RCC 7860 (cell line): ENCODE results near the gene TRPC6.
"Not testable (repeated sequence)": the region's sequence is repeated elsewhere in the genome, so short reads cannot be mapped to it uniquely, and the experiment has no call there.

Experiments used
- DNase-seq: peaks from one replicate; pipeline ENCODE4 v3.0.0-alpha.2; 2015; ENCODE audit warnings: low spot score
- FAIRE-seq: peaks from 2 replicates; lab custom pipeline; 2012; peaks lifted over from hg19 to GRCh38; lab: Jason Lieb, UNC

TRPC6 gene

DNA sequence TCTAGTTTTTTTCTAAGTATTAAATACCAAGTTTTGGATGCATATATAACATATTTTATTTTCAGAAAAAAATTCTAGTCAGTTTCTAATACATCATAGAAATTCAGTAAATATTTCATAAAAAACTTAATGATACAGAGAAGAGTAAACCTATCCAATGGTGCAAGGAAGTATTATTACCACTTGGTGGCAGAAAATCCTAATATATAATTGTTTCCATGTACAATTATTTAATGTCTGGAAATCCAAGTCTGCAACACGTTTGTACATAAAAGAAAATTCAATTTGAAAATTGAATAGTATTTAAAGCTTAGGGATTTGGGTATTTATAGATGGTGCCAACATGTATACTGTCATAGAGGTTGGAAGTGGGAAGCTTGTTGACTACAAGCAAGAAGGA lies 127.0 kb downstream of the TRPC6 start:
- DNase-seq (no peak), FAIRE-seq (no peak)

DNA sequence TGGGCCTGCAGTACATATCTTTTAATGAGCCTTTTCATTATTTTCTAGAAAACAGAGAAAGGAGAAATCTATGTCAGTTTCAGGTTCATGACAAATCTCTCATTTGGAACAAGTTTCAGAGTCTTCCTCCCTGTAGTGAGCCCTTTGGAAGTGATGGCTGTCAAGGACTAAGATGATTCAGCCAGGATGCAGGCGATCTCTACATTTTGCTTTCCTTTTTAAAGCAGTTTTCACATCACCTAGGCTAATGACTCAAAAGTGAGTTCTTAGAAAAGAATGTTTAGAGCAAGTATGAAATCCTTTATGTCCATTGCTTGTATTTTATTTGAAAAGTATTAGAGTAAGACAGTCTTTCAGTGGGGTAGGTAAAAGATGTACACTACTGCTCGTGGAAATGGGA lies 130.1 kb downstream of the TRPC6 start:
- no peak for FAIRE-seq
- no peak for DNase-seq

DNA sequence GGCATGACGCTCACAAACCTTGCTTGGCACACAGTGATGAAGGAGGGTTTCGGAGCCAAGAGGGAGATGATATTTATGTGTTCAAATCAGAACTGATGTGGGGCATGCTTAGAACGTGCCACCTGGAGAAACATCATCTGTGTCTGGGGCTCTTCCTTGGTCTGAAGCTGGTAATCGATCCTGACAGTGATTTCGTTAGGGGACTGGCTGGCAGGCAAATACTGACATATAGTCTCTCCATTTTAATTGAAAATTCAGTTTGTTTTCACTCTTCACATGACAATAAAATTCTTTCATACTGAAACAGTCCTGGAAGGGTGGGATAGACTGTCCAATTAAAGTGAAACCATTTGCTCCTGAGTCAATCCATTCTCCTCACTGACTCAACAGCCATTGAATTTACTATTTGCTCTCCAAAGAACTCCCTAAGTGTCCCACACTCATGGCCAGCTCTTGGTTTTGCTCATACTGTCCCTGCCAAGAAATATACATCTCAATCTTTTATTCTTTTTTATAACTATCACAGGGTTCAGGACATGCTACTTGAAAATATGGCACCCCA lies 134.8 kb downstream of the TRPC6 start:
- DNase-seq (no peak), FAIRE-seq (no peak)

DNA sequence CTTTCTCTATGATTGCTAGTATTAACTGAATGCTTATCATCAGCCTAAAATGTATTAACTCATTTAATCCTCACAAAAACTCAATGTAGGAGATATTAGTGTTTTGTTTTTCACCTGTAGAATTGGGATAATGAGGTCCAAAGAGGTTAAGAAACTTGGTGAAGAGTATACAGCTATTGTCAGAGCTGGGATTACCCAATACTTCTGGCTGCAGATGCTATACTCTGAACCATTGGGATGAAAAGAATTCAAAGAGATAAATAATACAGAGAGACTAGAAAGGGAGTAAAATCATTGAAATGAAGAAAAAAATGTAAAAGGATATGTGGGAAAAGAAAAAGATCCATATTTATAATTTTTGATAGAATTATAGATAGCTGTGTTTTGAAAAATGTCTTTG lies 137.1 kb downstream of the TRPC6 start:
- FAIRE-seq = no peak
- no peak for DNase-seq

DNA sequence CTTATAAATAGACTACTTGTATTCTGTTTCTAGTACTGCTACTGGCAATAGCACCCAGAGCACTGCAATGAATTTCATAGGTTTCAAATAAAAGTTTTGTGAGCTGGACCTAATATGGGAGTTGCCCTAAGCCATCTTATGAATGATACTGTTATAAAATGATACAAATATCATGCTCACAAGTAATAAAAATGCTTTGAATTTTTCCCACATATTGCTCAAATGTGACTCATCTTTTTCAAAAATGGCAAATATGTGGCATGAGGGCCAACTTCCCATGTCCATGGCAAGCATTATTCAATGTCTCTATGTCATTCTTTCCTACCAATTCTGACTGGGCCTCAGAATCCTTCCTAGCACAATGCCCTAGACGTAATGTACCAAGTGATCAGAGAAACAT lies 137.6 kb downstream of the TRPC6 start:
- FAIRE-seq (no peak), DNase-seq (no peak)

DNA sequence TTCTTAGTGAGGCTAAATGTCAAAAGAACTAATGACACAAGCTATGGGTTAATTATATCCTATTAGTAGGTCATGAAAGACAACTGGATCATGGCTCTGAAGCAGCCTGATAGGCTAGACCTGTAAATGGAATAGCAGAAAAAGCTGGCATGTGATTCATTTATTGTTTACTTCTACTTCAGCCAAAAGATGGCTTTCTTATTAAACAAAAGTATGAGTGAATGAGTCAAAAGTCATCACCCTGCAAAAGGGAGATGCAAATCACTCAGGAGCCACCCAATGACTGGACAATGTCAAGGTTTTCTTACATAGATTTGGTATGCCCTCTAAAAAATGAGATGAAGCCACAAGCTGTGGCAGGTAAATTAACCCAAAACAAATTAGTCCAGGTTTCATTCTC lies 138.0 kb downstream of the TRPC6 start:
- DNase-seq = no peak
- FAIRE-seq = no peak

DNA sequence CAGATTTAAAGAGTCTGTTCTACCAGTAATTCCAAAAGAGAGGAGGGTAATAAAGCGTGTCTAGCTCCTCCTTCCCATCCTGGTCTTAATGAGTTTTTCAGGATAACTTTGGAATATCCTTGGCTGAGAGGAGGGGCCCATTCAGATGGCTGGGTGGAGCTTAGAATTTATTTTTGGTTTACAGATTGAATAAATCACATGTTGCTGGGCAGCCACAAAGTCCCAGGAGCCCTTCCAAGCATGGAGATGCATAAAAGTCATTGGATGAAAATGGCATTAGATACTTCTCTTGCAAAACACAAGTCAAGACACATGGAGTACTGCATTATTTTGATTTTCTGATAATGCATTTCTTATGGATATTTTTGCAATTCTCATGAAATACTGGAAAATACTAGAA lies 139.0 kb downstream of the TRPC6 start:
- DNase-seq (no peak), FAIRE-seq (no peak)

DNA sequence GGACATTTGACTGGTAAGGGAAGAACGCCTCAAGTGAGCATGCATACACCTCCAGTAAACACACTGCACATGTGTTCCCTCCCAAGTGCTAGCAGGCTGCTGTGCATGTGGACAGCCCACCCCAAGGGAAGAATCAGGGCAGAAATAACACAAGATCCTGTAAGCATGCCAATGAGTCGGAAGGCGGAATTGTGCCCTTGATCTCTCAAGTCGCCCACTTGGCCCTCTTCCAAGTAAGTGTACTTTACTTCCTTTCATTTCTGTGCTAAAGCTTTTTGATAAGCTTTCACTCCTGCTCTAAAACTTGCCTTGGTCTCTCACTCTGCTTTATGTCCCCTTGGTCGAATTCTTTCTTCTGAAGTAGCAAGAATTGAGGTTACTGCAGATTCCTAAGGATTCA lies 139.6 kb downstream of the TRPC6 start:
- DNase-seq (no peak), FAIRE-seq (no peak)

DNA sequence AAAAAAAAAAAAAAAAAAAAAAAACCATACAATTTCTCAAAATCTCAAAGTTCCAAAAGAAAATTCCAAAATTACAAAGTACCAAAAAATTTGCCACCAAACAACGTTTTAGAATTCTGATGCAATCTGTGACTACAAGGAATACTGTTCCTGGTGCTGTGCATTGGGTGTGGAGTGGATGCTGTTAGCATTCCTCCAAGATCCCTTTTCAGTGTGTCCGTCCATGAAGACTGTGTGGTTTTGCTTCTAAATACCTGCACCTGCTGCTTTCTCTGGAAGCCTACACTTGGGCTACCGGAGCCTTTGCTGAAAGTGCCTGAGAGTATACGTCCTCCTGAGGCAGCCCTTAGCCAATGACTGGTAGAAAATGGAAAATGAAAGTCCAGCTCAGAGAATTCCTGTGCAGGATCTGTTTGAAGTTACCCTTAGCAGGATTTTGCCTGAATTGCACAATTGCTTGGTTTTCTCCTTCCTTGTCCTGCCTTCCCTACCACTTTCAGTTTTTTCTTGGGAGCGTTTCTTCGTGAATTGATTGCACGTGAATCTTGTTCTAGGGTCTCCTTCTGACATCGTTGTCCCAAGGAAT lies 140.8 kb downstream of the TRPC6 start:
- DNase-seq (no peak), FAIRE-seq (no peak)

DNA sequence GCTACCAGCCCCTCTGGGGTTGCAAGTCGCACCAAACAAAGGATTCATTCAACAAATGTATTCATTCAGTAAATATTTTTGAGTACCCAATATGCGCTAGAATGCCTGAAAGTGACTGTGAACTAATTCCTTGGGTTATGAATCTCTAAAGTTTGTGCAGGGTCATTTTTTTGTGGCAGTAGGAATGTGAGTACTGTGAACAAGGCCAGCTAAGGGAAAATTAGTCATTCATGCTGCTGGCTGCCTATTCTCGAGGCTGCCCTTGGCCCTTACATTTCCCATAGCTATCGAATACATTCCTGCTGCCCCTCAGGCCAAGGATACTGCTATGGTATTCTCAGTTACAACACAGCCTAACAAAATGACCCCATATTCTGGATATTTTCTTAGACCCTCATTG lies 141.6 kb downstream of the TRPC6 start:
- FAIRE-seq (no peak), DNase-seq (no peak)

DNA sequence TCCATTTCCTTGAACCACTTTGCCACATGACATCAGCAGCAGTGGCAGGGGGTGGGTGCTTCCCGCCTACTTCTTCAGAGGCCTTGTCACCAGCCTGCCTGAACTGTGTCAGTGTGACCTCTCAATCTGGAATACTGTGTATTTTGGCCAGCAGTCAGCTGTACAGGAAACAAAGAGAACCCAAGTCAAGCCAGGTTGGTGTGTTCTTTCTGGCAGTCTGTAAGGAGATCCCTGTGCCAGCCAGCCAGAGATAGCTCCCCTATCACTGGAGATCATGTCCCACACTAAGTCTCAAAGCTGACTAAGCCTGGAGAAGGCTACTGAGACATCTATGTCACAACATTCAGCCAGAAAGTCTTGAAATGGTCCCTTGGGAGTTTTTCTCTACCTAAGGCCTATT lies 142.1 kb downstream of the TRPC6 start:
- FAIRE-seq (no peak), DNase-seq (no peak)

DNA sequence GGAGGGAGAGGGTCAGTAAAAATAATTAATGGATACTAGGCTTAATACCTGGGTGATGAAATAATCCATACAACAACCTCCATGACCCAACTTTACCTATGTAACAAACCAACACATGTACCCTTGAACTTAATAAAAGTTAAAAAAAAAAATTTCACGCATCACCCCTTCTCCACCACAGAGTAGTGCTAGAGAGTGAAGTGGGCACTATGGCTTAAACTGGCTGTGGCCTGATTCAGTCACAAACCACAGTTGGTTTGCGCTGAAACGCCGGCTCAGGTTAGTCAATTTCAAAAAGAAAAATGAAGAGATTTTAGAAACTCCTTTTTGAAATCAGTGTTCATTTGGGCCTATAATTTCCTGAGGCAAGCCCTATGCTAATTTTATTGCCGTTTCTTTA lies 144.3 kb downstream of the TRPC6 start:
- FAIRE-seq = no peak
- DNase-seq = no peak

DNA sequence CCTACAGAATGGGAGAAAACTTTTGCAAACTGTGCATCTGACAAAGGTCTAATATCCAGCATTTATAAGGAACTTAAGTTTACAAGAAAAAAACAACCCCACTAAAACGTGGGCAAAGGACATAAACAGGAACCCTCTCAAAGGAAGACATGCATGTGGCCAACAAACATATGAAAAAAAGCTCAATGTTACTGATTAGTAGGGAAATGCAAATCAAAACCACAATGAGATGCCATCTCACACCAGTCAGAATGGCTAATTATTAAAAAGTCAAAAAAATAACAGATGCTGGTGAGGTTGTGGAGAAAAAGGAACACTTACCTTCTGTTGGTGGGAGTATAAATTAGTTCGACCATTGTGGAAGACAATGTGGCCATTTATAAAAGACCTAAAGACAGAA lies 145.1 kb downstream of the TRPC6 start:
- not testable (repeated sequence) for FAIRE-seq

DNA sequence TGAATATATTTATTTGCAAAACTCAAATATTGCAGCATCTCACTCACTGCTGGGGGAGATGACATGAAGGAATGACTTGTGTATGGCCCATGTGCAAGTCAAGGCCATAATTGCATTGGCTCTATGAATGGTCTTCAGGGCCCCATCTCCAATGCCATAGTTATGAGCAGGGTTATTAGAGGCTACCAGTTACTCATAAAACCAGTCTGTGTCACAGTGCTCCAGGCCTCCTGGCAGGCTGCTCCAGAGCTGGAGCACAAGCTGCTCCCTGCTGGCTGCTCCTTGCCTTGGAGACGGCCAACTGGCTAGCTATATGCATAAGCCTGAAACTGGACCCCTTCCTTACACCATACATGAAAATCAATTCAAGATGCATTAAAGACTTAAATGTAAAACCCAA lies 145.7 kb downstream of the TRPC6 start:
- FAIRE-seq = no peak
- DNase-seq = no peak

More for the DNA sequence above, 145.1 kb downstream of the TRPC6 start:
- not testable (repeated sequence) for DNase-seq

DNA sequence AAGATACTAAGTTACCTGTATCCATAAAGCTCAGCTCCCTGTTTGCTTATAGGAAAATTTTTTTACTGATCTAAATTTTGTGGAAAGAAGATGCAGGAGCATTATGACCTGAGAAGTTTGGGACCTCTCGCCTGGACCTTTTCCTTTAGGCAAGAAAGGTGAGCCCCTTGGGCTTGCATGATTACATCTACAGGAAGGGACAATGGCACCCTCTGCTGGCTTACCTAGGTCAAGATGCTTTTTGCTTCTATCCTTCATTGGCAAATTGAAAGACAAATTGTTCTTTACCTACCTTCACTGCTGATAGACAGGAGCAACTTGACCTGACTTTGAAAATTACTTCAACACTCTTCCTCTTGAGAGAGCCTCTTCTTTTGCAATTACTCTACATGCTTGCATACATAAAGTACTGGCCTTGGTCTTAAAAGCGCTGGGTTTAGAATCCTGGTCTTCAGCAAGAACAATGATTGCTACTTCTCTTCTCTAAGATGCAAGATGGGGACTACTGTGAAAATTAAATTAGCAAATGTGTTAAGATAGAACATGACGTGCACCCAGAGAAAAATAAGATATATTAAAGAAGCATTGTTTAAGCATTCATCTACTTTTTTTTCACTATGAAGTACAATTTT lies 147.2 kb downstream of the TRPC6 start:
- DNase-seq (no peak), FAIRE-seq (no peak)

DNA sequence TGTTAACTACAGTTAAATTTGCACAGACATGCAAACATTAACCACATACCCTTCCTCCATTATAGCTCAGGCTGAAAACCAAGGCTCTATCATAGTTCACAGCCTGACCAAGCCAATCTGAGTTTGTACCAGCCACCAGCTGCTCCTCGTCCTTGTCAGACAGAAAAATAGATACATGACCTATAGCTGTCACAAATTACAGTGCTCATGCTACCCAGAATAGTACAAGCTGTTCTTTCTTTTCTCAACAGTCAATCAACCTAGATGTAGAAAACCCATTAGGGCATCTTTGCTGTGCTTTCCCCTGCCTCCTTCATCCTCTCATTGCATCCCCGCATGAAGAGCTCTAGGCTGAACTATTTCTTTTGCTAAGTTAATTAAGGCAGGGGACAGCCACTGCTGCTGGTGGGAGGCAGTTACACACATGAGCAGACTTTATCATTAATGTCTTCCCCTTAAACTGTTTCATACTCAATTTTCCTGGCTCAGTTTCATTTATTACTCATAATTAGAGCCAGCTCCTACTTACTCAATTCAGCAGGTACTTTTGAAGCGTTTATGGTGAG lies 148.3 kb downstream of the TRPC6 start:
- DNase-seq (no peak), FAIRE-seq (no peak)

DNA sequence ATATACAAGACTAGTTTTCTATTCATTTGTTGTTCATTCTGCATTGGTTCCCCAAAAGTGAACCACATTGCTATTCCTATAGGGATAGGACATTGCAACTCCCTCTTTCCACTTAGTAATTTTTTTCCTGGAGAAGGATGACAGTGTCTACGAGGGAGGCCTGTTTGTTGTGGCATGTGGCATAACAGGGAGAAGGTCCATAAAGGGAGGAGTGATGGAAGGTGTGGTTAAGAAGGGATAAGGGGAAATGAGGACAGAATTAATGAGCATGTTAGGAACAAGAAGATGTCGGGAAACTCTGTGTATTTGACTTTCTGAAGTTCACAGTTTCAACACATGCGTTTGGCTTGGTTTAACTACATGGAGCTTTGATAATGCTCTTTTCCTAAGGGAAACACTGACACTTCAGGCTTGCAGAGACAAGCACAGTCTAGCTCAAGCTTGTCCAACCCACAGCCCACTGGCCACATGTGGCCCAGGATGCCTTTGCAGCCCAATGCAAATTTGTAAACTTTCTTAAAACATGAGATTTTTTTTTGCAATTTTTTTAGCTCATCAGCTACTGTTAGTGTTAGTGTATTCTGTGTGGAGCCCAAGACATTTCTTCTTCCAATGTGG lies 149.7 kb downstream of the TRPC6 start:
- no peak for DNase-seq
- no peak for FAIRE-seq

DNA sequence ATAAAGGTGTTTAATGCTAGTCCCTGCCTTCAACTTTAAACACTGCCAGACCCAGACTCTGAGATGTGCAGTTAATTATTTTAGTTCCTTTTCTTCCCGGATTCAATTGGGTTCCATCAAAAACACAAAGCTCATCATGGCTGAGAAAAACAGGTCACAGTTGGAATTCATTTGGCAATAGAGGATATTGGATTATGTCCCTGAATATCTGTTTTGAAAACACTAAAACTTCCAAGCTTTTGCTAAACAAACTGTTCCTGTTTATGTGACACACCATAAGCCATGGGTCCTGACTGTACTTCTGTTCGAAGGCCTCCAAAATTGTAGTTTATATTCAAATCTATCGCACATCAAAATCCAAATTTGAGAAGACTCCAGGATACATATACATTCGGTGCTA lies 150.7 kb downstream of the TRPC6 start:
- DNase-seq = no peak
- FAIRE-seq = no peak

DNA sequence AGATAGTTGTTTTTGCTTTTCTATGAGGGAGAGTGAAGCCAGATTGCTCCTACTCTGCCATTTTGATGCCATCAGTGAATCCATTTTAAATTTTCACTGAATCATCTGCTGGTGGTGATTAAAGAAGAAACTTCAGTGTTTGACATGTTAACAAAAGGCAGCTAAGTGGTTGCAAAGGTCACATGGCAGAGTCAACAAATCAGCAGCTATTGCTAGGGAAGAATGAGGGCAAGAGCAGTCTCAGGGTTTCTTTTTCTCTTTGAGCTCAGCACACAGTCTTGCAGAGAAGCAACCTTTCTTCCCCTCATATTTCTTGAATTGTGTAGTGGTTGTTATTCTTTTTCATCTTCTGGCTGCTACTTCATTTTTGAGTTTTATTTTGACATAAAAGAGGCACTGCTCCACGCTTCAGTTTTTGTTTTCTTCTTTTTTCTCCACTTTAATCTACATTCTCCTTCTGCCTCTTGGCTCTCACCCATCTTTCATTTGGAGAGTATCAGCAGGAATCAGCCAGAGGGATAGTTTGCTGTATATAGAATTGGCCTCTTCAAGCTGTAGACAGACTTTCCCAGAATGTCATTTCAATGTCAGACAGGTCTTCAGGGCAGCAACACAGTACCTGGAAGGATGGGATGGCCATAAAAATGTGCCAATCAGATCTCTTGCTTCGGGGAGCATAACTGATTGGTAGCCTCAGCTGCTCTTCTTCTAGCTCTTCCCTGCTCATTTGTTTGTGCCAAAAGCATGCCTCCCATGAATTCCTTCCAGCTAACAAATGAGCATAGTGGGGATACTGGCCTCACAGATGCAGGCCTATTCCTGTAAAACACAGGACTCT lies 153.9 kb downstream of the TRPC6 start:
- no peak for FAIRE-seq
- no peak for DNase-seq

DNA sequence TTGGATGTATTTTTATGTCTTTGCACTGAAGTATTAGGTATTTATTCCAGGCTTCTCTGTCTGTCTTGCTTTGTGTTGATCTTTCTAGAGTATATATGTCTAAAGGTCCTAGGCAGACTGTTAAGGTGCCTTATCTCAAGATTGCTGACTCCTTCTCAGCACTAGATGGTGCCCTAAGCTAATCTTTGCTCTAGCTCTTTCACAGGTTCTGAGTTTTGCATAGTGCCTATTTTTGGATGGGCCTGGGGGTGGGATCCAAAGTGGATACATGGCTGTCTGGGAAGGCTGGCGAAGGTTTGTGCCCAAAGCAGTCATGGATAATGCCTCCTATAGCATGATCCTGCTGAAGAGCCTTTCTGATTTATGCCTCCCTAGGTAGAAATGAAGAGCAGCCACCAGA lies 154.9 kb downstream of the TRPC6 start:
- DNase-seq = no peak
- no peak for FAIRE-seq

DNA sequence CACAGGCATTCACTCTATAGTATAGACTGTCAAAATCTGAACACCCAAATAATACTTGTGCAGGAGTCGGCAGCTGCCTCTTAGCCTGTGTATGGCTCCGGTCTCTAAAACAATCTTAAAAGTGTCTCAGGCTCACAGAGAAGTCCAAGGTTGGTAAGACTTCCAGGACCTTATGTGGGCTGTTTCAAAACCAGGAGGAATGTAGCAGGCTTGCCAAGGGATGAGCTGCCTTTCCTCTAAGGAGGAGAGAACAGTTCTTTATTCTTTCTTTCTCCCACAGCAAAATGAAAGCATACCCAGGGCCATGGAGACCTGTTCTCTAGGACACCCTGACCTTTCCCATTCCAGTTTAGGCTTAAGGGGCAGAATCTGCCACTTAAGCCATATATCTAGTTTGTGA lies 176.5 kb downstream of the TRPC6 start:
- DNase-seq = no peak
- no peak for FAIRE-seq
